Mammary epithelial cell (primary cell): ENCODE data around the gene CHMP3.

Experiments
- CTCF ChIP-seq, 2 donors: IDR thresholded peaks in 1 of 2; conservative IDR thresholded peaks in 1 of 2; 2 replicates each; pipeline ENCODE4 v1.5.1; 2011 to 2012; ENCODE audit warnings: inconsistent platforms in 2 of 2, low read length in 2 of 2, mild to moderate bottlenecking in 2 of 2, control low read depth in 1 of 2, low read depth in 1 of 2; ENCODE audit not compliant: insufficient read depth in 1 of 2; ENCODE audit errors: extremely low read depth in 1 of 2
- EZH2 ChIP-seq: IDR thresholded peaks from 2 replicates; pipeline ENCODE4 v1.6.1; 2012; ENCODE audit warnings: low read length, inconsistent platforms, borderline replicate concordance

- TF ChIP-seq CTCF (conservative IDR thresholded peaks at IDR 0.05 in 1 of 2, IDR thresholded peaks at IDR 0.05 in 1 of 2; ENCODE audit: extremely low read depth in 1 of 2, insufficient read depth in 1 of 2, low read depth in 1 of 2, low read length in 2 of 2) (no peak), EZH2 (no peak)
Measured at GRCh38 chr2:86543335-86543734, 19.9 kb downstream of the CHMP3 start.
